Gastrocnemius medialis (tissue), 4 donors: ENCODE measurements around the gene STAM2.

ENCODE experiments used
- POLR2A ChIP-seq, 2 donors: fragments of 450-650 bp; IDR thresholded peaks; one replicate each; pipeline ENCODE4 v1.6.1; 2017; ENCODE audit warnings: antibody characterized with exemption in 2 of 2, mild to moderate bottlenecking in 2 of 2, moderate library complexity in 2 of 2
- TF ChIP-seq, protein P1 (sequence below), 5 experiments: fragments of 450-650 bp in 3 of 5; fragments of 200-600 bp in 2 of 5; sonication (generic) in 2 of 5; IDR thresholded peaks in 4 of 5; conservative IDR thresholded peaks in 1 of 5; 1 replicate in 4 of 5; 2 replicates in 1 of 5; pipeline ENCODE4 v1.5.1; 2016 to 2019; ENCODE audit warnings: antibody characterized with exemption in 5 of 5, mild to moderate bottlenecking in 3 of 5, moderate library complexity in 3 of 5

DNA sequence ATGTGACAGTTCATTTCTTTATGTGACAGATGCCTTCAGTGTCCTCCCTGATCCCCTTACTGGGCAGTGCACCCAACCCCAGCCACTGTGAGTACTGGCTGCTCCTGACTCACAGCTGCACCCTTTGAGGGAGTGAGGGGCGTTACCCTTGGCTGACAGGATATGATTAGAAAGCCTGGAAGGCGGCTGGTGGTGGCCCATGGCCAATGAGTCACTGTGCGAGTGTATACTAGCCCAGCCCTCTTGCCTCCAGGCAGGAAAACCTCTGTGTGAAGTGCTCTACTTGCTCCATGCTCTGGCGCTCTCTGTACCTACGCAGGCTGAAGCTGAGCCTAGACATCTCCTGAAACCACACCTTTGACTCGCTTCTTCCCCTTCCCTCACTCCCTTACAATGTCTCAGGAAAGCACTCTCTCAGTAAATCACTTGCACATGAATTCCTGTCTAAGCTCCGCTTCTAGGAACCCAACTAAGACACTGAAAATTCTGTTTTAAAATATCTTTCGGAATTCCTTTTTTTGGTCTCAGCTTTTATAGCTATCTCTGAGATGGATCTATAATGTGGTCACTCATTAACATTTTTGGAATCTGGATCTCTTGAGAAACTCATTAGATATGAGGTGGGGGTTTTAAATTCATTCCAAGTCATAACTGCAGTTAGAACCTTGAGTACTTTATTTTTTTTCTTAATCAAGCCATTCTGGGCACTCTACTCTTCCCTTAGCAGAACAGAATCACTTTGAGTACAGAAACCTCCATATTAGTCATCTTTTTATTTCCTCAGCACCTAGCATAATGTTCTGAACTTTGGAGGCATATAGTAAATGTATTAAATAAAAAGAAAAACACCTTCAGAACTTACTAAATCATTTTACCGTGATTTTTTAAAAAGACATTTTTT lies 25.3 kb upstream of the STAM2 start:
- TF ChIP-seq, protein P1, sequence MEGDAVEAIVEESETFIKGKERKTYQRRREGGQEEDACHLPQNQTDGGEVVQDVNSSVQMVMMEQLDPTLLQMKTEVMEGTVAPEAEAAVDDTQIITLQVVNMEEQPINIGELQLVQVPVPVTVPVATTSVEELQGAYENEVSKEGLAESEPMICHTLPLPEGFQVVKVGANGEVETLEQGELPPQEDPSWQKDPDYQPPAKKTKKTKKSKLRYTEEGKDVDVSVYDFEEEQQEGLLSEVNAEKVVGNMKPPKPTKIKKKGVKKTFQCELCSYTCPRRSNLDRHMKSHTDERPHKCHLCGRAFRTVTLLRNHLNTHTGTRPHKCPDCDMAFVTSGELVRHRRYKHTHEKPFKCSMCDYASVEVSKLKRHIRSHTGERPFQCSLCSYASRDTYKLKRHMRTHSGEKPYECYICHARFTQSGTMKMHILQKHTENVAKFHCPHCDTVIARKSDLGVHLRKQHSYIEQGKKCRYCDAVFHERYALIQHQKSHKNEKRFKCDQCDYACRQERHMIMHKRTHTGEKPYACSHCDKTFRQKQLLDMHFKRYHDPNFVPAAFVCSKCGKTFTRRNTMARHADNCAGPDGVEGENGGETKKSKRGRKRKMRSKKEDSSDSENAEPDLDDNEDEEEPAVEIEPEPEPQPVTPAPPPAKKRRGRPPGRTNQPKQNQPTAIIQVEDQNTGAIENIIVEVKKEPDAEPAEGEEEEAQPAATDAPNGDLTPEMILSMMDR (IDR thresholded peaks at IDR 0.05 in 4 of 5, conservative IDR thresholded peaks at IDR 0.05 in 1 of 5), result no peak
- TF ChIP-seq POLR2A (IDR thresholded peaks at IDR 0.05), result peak in 1 of 2 donors; percentile 32
